Activated T-cell treated with anti-CD3 and anti-CD28 coated beads, Interleukin-2, amount 50 U/mL, for 4 hours (primary cell): ENCODE results near the gene OCEL1. TPM values are rescaled to one million over a fixed set of nuclear protein-coding genes. Genes with fewer than 3 reads are reported as not detected.

Experiments
- total RNA-seq, 3 donors: library from RNA; stranded (reverse); gene quantifications; one replicate each; pipeline ENCODE4 v1.2.1, GENCODE V29; 2021

OCEL1 gene
- total RNA-seq, 3 donors from 2014 or later, result 5.0 to 8.0 (median 5.4) TPM

Other genes with a start within 250 kb of the OCEL1 start
- gene CPAMD8, start 199.4 kb upstream of the OCEL1 start, total RNA-seq, result under 1 TPM in 2 of 3 donors, not detected in 1; 0.18 to 0.37 TPM
- 10 to 100 TPM; 21.5 to 29.3 (median 28.3) TPM for gene HAUS8, start 150.8 kb upstream of the OCEL1 start, total RNA-seq
- 100 to 1,000 TPM in 1 of 3 donors, 10 to 100 TPM in 2; 82.6 to 104 (median 91.4) TPM for gene MYO9B, start 150.4 kb upstream of the OCEL1 start, total RNA-seq
- 10 to 100 TPM; 35.9 to 47.3 (median 46.6) TPM for gene USE1, start 10.9 kb upstream of the OCEL1 start, total RNA-seq
- 10 to 100 TPM; 10.1 to 14.4 (median 13.6) TPM for gene NR2F6, start 19.7 kb downstream of the OCEL1 start, total RNA-seq
- under 1 TPM in 1 of 3 donors, not detected in 2; 0.19 TPM for gene USHBP1, start 38.5 kb downstream of the OCEL1 start, total RNA-seq
- 100 to 1,000 TPM; 124 to 130 (median 128) TPM for gene BABAM1, start 41.2 kb downstream of the OCEL1 start, total RNA-seq
- 10 to 100 TPM in 2 of 3 donors, 1 to 10 TPM in 1; 7.6 to 19.0 (median 18.1) TPM for gene ANKLE1, start 55.7 kb downstream of the OCEL1 start, total RNA-seq
- 1 to 10 TPM; 3.6 to 4.5 (median 3.7) TPM for gene ABHD8, start 77.2 kb downstream of the OCEL1 start, total RNA-seq
- 100 to 1,000 TPM; 111 to 137 (median 126) TPM for gene MRPL34, start 79.6 kb downstream of the OCEL1 start, total RNA-seq
- gene DDA1, start 83.3 kb downstream of the OCEL1 start, total RNA-seq, result 10 to 100 TPM; 53.1 to 58.1 (median 53.4) TPM
- gene ANO8, start 108.6 kb downstream of the OCEL1 start, total RNA-seq, result 1 to 10 TPM; 2.8 to 3.0 (median 2.9) TPM
- gene GTPBP3, start 111.3 kb downstream of the OCEL1 start, total RNA-seq, result 100 to 1,000 TPM in 2 of 3 donors, 10 to 100 TPM in 1; 96.4 to 122 (median 106) TPM
- under 1 TPM in 1 of 3 donors, not detected in 2; 0.18 TPM for gene PLVAP, start 151.1 kb downstream of the OCEL1 start, total RNA-seq
- gene CCDC194, start 168.0 kb downstream of the OCEL1 start, total RNA-seq, result under 1 TPM; 0.24 to 0.53 (median 0.46) TPM
- 100 to 1,000 TPM in 2 of 3 donors, 10 to 100 TPM in 1; 85.9 to 120 (median 105) TPM for gene BST2, start 179.4 kb downstream of the OCEL1 start, total RNA-seq
- 10 to 100 TPM; 37.3 to 43.3 (median 38.6) TPM for gene MVB12A, start 193.8 kb downstream of the OCEL1 start, total RNA-seq
- not detected for gene TMEM221, start 222.4 kb downstream of the OCEL1 start, total RNA-seq
- not detected for gene NXNL1, start 234.7 kb downstream of the OCEL1 start, total RNA-seq
- 1 to 10 TPM; 1.5 to 2.1 (median 2.0) TPM for gene SLC27A1, start 244.3 kb downstream of the OCEL1 start, total RNA-seq